Superior temporal gyrus (tissue), 1 donor: Measurements from ENCODE around the gene SIM1.

Experiments
- DNase-seq: peaks from one replicate; pipeline ENCODE4 v3.0.0-alpha.2; 2016; ENCODE audit errors: extremely low spot score

Gene SIM1

DNA sequence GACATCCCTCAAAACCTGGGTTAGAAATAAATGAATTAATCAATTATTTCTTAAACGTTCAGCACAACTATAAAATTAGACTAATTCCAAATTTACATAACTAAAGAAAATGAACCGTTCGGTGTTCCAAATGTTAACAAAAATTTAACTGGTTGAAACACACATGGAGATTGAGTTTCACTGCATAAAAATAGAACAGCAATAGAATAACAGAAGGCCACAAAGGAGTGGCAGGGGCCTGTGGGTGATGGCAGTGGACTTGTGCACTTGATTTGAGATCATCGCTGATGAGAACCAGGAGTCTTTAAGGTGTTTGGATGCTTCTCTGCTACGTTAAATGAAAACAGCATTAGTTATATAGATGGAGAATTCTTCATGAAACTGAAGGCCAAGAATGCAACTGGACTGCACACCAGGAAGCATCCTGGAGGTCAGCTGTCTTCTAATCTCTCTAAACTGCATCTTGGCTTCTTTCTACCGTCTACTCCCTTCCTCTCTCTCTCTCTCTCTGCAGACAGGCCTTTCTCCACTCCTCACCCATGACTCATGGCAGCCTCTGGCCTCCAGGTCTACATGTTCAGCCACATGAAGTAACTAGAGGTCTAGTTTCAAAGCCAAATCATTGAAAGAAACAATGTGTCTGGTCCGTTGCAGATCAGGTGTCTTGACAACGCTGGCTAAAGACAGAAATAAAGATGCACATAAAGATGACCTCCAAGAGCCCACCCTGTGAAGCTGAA, 111.3 kb downstream of the SIM1 start:
- no peak for DNase-seq

DNA sequence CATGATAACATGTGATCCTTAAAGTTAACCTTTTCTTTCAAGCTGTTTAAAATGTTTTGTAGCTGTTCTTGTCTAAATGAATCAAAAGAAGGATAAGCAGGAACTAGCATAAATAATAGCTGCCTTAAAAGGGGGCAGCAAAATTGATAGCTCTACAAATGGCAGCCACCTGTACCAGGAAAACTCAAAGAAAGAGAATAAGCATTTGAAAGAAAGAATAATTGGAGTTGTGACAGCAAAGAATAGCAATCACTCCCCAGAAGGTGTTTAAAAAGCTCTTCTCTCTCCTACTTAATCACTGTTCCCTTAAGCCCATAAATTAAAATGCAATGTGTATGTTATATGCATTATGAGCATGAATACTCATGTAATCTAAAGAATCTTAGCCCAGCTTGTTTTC, 114.6 kb downstream of the SIM1 start:
- DNase-seq: no peak

DNA sequence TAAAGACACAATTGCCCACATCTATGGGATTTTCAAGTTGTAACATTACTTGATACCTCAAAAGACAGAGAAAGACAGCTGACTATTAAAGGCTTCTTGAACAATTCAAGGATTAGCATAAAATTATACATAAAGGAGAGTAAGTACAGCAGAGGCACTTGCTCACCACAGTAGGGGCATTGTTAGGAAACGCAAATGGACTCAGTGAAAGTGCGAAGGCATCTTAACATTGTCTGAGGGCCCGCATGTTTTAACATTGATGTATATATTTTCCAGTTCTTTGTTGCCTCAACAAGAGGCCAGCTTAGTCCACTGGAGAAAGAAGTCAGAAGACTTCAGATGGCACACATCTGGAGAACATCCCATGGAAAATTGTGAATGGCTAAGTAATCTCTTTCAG, 115.4 kb downstream of the SIM1 start:
- no peak for DNase-seq

DNA sequence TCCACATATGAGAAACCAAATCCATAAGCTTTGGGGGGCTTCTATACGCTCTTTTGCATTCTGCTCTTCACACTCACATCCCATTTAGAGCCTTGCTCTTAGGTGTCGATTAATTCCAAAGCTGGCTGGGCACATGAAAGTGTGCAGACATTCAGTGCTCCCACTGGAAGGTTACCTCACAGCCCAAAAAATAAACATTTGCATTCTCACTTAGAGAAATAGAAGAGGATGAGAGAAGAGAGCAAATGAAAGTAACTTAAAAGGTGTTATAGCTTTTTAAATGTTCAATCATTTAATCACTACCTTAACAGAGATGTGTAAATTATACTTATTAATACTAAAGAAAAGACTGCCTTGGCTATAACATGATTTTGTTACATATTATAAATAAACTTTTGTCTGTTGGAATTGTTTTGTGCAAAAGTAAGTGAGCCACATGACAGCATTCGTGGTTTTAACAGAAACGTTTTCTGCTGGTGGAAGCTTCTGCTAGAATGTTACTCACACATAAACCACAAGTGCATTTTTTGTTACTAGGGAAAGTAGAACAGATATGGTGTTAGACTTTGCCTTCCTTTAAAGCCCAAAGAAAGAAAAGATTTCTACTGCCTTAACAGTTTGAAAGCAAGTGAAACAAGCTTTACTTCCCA, 116.7 kb downstream of the SIM1 start:
- no peak for DNase-seq

DNA sequence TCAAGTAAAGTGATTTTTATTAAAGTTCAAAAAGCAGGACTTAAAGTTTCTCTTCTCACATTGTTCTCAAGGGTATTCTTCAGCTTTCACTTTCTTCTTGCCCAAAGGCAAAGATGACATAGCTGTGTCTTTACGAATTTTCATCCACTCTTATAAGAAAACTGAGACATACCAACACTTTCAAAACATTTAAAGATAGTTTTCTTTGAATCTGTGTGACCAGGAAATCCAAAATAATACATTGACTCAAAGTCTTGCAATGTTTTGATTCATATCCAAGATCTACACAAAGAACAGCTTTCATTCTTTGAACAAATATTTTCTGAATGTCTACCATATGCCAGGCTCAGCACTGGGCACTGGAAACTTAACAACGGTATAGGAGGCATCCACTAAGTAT, 117.9 kb downstream of the SIM1 start:
- no peak for DNase-seq

DNA sequence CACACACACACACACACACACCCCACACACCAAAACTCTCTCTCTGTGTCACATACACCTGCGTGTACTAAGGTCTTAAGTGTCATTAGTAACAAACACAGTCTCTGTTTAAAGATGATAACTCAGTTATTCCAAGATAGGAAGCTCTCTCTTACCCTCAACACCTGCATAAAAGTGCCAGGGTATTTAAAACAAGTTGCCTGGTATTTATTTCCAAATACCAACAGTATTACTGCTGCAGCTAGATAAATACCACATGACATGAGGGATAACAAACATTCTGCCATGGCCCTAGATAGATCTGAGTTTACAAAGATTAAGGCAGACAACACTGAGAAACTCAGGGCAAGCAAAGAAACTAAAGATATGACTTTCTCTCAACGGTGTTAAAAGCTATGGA, 118.5 kb downstream of the SIM1 start:
- no peak for DNase-seq

DNA sequence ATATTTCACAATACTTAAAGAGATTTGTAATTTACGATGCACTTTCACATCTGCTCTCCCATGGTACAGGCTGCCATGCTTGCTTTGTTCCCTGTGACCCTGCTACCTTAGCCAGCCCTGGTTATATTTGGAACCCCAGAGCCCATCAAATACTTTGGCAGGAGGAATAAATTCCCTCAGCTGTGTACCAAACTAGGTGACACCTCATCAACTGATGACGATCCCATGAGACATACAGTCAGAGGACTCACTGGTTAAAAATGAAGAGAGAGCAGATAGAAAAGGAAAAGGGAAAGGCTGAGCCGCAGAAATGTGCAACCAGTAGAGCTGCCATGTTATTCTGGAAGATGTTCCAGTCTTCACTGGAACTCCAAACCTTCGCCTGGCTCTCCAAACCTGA, 120.0 kb downstream of the SIM1 start:
- DNase-seq: no peak

DNA sequence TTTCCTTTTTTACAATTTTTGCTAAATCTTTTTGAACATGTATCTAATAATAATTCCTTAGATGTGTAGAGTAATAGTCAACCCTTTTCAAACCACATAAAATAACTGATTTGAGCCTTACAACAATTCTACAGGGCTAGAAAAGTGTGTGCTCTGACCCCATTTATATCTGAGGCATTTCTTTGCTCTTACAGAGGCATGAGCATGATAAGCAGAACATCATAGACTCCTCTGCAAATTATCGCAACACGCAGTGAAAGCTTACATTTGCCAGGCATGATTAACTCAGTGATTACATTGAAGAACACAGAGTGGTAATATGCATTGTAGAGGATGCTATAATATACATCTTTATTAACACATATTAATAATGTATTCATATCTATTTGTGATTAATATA, 120.4 kb downstream of the SIM1 start:
- DNase-seq: no peak

DNA sequence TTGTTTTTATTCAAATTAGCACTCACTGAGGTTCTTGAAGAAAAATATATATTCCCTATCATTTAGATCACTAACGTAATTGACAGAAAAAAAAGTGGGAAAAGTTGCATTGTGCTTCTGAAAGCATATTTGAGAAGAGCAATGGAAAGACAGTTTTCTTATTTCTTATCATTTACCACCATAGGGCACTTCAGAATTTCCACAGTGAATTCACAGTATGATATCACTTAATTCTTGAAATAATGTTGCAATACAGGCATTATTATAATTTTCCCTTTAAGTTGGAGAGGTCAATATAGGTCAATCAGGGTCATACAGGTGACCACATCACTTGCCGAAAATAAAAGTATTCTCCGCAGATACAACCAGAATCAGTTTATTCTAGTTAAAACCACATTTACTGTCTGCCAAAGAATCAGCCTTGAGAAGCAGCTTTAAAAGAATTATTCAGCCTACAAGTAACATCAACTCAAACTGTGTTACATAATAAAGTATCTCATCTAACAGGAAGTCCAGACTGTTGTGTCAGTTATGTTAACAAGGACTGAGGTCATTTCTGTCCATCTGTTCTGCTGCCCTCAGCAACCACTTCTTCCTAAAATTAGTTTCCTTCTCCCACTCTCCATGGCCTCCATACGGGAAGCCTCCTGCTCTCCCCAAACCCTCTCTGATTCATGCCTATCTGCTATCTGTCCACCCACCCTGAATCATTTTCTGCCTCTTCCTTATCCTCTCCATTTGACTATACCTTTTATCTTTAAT, 121.2 kb downstream of the SIM1 start:
- no peak for DNase-seq

DNA sequence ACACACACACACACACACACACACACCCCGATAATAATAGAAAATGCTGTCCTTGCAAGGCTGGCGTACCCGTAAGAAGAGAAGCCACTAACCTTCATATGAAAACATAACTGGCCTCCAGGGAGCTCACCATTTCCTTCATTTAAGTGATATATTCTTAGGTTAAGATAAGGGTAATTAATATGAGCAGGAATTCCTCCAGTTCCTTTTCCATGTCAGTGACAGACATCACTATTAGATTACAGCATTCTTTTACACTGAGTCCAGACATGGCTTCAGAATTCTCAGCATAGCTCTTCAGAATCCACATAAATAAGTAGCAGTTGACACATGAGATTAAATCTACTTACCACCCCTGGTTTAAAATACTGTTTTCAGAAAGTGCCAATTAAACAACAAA, 121.9 kb downstream of the SIM1 start:
- DNase-seq: no peak

DNA sequence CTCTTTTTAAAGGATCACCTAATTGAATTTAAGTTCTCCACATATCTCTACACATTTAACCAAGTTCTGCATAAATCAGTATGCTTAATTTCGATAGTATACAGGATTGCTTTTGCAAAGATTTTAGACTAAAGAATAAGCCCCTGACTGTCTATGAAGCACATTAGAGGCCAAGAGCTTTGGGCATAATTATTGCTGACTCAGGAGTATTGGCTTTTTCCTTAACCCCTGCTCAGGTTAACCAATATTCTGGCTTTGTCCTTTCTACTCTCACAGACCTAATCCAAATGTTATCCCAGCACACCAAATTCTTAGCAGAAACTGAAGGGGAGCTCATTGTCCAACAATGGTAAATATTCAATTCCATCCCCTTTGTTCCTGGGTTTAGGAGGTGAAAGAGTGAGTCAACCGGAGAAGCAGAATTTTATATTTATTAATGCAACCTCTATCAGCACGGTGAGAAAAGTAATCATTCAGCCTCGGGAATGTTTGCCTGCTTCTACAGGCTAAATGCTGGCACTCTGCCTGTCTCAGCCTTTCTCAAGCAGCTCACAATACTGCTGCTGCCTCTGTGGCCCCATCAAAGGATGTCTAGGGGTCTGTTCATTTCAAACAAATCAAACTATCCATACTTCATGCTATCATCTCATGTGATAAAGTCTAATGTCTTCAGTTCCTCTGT, 125.0 kb downstream of the SIM1 start:
- DNase-seq: no peak

DNA sequence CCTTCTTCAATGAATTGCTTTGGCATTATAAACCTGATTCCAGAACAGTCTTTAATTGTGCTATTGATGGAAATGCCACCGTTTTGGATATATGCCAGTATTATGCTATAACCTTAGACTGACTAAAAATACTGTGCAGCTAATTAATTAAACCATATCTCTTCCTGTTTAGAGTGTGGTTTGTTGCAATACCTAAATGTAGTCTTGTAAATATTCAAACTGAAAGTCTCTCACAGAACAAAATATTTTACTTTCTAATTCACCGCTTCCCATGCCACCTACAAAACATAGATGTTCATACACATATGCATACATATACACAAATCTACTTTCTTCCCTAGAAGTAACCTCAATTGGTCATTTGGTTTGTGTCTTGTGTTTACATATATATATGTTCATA, 126.6 kb downstream of the SIM1 start:
- no peak for DNase-seq

DNA sequence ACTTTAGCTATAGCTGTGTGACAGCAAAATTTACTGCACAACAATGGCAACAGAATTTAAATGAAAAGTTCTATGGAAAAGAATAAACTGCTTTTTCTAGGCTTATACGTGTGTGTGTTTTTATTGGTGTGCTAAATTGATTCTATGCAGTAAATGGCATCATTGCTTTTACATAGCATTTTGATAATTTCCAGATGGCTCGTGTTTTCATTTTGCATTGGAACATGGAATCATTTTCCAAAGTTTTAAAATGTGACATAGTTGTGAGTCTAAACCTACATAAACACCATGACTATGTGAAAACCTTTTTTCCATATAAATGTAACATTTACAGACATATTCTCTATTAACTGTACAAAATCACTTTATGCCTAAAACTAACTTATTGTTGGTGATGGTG, 127.8 kb downstream of the SIM1 start:
- no peak for DNase-seq

DNA sequence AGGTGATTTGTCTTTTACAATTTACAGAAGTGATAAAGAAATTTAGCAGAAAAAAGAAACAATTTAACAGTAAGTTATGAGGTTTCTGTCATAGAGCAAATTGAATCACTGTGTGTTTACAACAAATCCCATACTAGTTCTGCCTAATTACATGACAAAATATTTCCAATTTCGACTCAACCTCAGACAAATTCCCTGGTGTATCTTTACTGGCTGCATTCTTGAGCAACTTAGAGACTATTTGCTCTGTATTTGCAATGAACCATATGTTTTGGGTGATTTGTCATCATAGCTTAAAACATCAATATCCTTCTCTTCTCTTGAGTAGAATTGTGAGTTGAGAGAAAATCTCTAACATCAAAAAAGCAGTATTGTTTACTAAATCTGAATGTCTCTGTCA, 128.7 kb downstream of the SIM1 start:
- DNase-seq: no peak
